Motor neuron (in vitro differentiated cells): Measurements from ENCODE around the gene B3GAT1. TPM values are rescaled to one million over a fixed set of nuclear protein-coding genes. Genes with fewer than 3 reads are reported as not detected.
A peak's percentile ranks its signal among the peaks of the same experiment; 100 is the strongest.

Source experiments
- ATAC-seq, 8 experiments: fragments of 200-7000 bp; cut with Tn5 transposase; replicated peaks in 6 of 8; 2 replicates each; pipeline ENCODE4 v1.8.0; 2021; ENCODE audit warnings: mild to moderate bottlenecking in 8 of 8, moderate library complexity in 8 of 8
- H3K27ac ChIP-seq, 2 donors: fragments of 250-450 bp; sonication (Bioruptor Pico); 2 replicates each; pipeline ENCODE4 v1.9.0; 2021; ENCODE audit warnings: antibody characterized with exemption in 2 of 2, mild to moderate bottlenecking in 2 of 2, moderate library complexity in 1 of 2
- H3K4me1 ChIP-seq, 2 donors: fragments of 250-450 bp; sonication (Bioruptor Pico); replicated peaks in 1 of 2; 2 replicates each; pipeline ENCODE4 v1.6.1; 2021; ENCODE audit warnings: antibody characterized with exemption in 2 of 2, mild to moderate bottlenecking in 2 of 2, moderate library complexity in 1 of 2
- H3K4me3 ChIP-seq, 5 donors: fragments of 250-450 bp; sonication (Bioruptor Pico); 2 replicates each; pipeline ENCODE4 v1.9.0; 2021; ENCODE audit warnings: antibody characterized with exemption in 5 of 5, mild to moderate bottlenecking in 5 of 5, moderate library complexity in 4 of 5
- WGBS, 10 experiments: fragments of 450-650 bp; shearing (Covaris generic); methylation state at CpG; one replicate each; pipeline ENCODE4 v1.0.0; 2022; 5-methylcytosine and 5-hydroxymethylcytosine counted together
- in situ Hi-C, 9 experiments: fragments of 400-800 bp; cut with MboI; loops; one replicate each; pipeline ENCODE4 v1.15.0; 2021; ENCODE audit warnings: low sequenced_read_pairs in 9 of 9, low pct_unique_long_range_greater_than_20kb in 2 of 9; ENCODE audit not compliant: unreplicated experiment in 9 of 9
- total RNA-seq, 8 experiments: library from RNA; unstranded; fragments of 300-600 nt; gene quantifications; 2 replicates each; pipeline versions ENCODE4 v1.2.3 to v1.2.4, GENCODE V29; 2022

B3GAT1 gene
- total RNA-seq, 8 experiments from 2014 or later = 0.18 to 23.9 (median 17.6) TPM

GRCh38 chr11:134334796-134335571 is 77.1 kb downstream of the B3GAT1 start:
- H3K4me3 ChIP-seq = no peak overlapping the region
- no peak overlapping the region for H3K27ac ChIP-seq
- 22 to 100% (median 87%) methylated on average over 1 to 10 of the region's 10 CpGs for WGBS, 10 experiments
- in situ Hi-C loops = no loop called here
- no peak for ATAC-seq
- peaks cover 6 to 7% of the 10 kb centered on the region in 2 donors for H3K4me1 ChIP-seq

GRCh38 chr11:134333946-134334345 is 78.1 kb downstream of the B3GAT1 start:
- WGBS, 10 experiments = 70 to 100% (median 100%) methylated on average over 1 to 3 of the region's 3 CpGs; no CpG with 5 or more reads in 5 of the 10 experiments
- peaks cover 6 to 7% of the 10 kb centered on the region in 2 donors for H3K4me1 ChIP-seq
- ATAC-seq = no peak
- no peak overlapping the region for H3K27ac ChIP-seq
- in situ Hi-C loops = no loop called here
- no peak overlapping the region for H3K4me3 ChIP-seq

GRCh38 chr11:134333312-134333711 is 78.7 kb downstream of the B3GAT1 start:
- WGBS, 10 experiments = 26 to 95% (median 92%) methylated on average over 2 to 4 of the region's 7 CpGs; no CpG with 5 or more reads in 5 of the 10 experiments
- Histone ChIP-seq H3K4me3 (no peak overlapping the region), H3K27ac (no peak overlapping the region), H3K4me1 (peaks cover 6 to 7% of the 10 kb centered on the region in 2 donors)
- no peak for ATAC-seq
- in situ Hi-C loops = no loop called here

- peaks cover 6 to 7% of the 10 kb centered on the region in 2 donors for H3K4me1 ChIP-seq
- ATAC-seq = no peak
- 12 to 87% (median 27%) methylated on average over 3 to 7 of the region's 7 CpGs; no CpG with 5 or more reads in 1 of the 10 experiments for WGBS, 10 experiments
- in situ Hi-C loops = no loop called here
- no peak overlapping the region for H3K27ac ChIP-seq
- H3K4me3 ChIP-seq = peak overlapping the region in 3 of 5 donors; percentile 36 to 48 (median 47)
Measured at GRCh38 chr11:134332782-134333181, 79.3 kb downstream of the B3GAT1 start.

GRCh38 chr11:134332189-134332631 is 79.8 kb downstream of the B3GAT1 start:
- no peak overlapping the region for H3K27ac ChIP-seq
- in situ Hi-C loops = no loop called here
- peak; percentile 47 to 66 (median 58) for ATAC-seq
- H3K4me1 ChIP-seq = peaks cover 6 to 7% of the 10 kb centered on the region in 2 donors
- WGBS, 10 experiments = 20% methylated on average over 1 of the region's 40 CpGs; no CpG with 5 or more reads in 9 of the 10 experiments
- peak overlapping the region; percentile 25 to 48 (median 36) for H3K4me3 ChIP-seq

- Histone ChIP-seq H3K4me1 (peaks cover 6 to 7% of the 10 kb centered on the region in 2 donors), H3K4me3 (peak within 1 kb of the TSS; percentile 36 to 48 (median 38)), H3K27ac (no peak within 1 kb of the TSS)
- WGBS, 10 experiments = 0 to 57% (median 0%) methylated on average over 1 to 14 of the region's 80 CpGs
- in situ Hi-C loops = no loop called here
- ATAC-seq = peak; percentile 93 to 99 (median 98)
Measured at GRCh38 chr11:134331354-134332188, 80.5 kb downstream of the B3GAT1 start, which contains the start of gene GLB1L2. GLB1L2 (plus strand) TSS chr11:134331988; CDS start chr11:134332062, 74 bp downstream.

GRCh38 chr11:134330611-134331353 is 81.3 kb downstream of the B3GAT1 start:
- no peak overlapping the region for H3K27ac ChIP-seq
- in situ Hi-C loops = no loop called here
- H3K4me1 ChIP-seq = peaks cover 6 to 7% of the 10 kb centered on the region in 2 donors
- 0 to 48% (median 24%) methylated on average over 4 to 22 of the region's 22 CpGs for WGBS, 10 experiments
- ATAC-seq = no peak
- peak overlapping the region; percentile 36 to 48 (median 38) for H3K4me3 ChIP-seq

Other genes starting within 250 kb of the B3GAT1 start
- gene NCAPD3, start 188.3 kb downstream of the B3GAT1 start, total RNA-seq = 10 to 100 TPM in 7 of 8 experiments, 1 to 10 TPM in 1; 6.5 to 54.4 (median 12.1) TPM
- 10 to 100 TPM; 22.3 to 46.0 (median 37.0) TPM for gene VPS26B, start 187.6 kb downstream of the B3GAT1 start, total RNA-seq
- 10 to 100 TPM; 45.7 to 97.0 (median 70.3) TPM for gene THYN1, start 158.9 kb downstream of the B3GAT1 start, total RNA-seq
- 10 to 100 TPM; 21.4 to 45.0 (median 28.2) TPM for gene ACAD8, start 158.7 kb downstream of the B3GAT1 start, total RNA-seq
- gene GLB1L3, start 135.9 kb downstream of the B3GAT1 start, total RNA-seq = 1 to 10 TPM in 3 of 8 experiments, under 1 TPM in 4, not detected in 1; 0.13 to 1.7 (median 1.00) TPM
- 10 to 100 TPM in 1 of 8 experiments, 1 to 10 TPM in 7; 1.8 to 13.6 (median 5.2) TPM for gene GLB1L2, start 80.3 kb downstream of the B3GAT1 start, total RNA-seq